Upper lobe of right lung (tissue), 1 donor: ENCODE data around the gene PCNX2. TPM values are rescaled to one million over a fixed set of nuclear protein-coding genes. Genes with fewer than 3 reads are reported as not detected.

Source experiments
- ATAC-seq: fragments of 200-7000 bp; cut with Tn5 transposase; one replicate; pipeline ENCODE4 v1.9.1; 2020; ENCODE audit warnings: mild to moderate bottlenecking, moderate library complexity
- DNase-seq: peaks from one replicate; pipeline ENCODE4 v3.0.0-alpha.2; 2020
- H3K27ac ChIP-seq: fragments of 200-600 bp; one replicate; pipeline ENCODE4 v1.8.0; 2022
- H3K27me3 ChIP-seq: fragments of 200-600 bp; one replicate; pipeline ENCODE4 v1.8.0; 2022; ENCODE audit warnings: mild to moderate bottlenecking
- H3K36me3 ChIP-seq: fragments of 200-600 bp; one replicate; pipeline ENCODE4 v1.8.0; 2022
- H3K4me1 ChIP-seq: fragments of 200-600 bp; one replicate; pipeline ENCODE4 v1.8.0; 2022
- H3K4me3 ChIP-seq: fragments of 200-600 bp; one replicate; pipeline ENCODE4 v1.8.0; 2022; ENCODE audit warnings: mild to moderate bottlenecking
- H3K9me3 ChIP-seq: fragments of 200-600 bp; one replicate; pipeline ENCODE4 v1.8.0; 2022
- intact Hi-C: fragments of 100-400 bp; cut with DNase I; formaldehyde crosslinking; loops from one replicate; pipeline ENCODE4 v1.11.0; 2022
- total RNA-seq: library from RNA; stranded (reverse); fragmentation: NEBNext Ultra II Directional; extraction: Animal tissue kit (Norgen Biotek cat#: 25700); gene quantifications from one replicate; pipeline ENCODE4 v1.2.1, GENCODE V29; 2021
- TF ChIP-seq, protein P1 (sequence below): fragments of 200-600 bp; IDR thresholded peaks from one replicate; pipeline ENCODE4 v1.8.0; 2022; ENCODE audit warnings: antibody characterized with exemption
- donor health status: DM: no; HTN: yes; CAD: no; lungs with severe emphysema.

Gene PCNX2
- total RNA-seq, 1 donor from 2014 or later: 6.8 TPM

- peak; percentile 7 for ATAC-seq
- peak overlapping the region; percentile 87 for H3K4me3 ChIP-seq
- H3K9me3 ChIP-seq: no peaks in the 10 kb centered on the region
- peaks cover 15% of the 10 kb centered on the region for H3K4me1 ChIP-seq
- H3K27me3 ChIP-seq: no peaks in the 10 kb centered on the region
- H3K36me3 ChIP-seq: peaks cover under 1% of the 10 kb centered on the region
- no peak for DNase-seq
- H3K27ac ChIP-seq: no peak overlapping the region
- intact Hi-C loops: no loop called here
- TF ChIP-seq, protein P1, sequence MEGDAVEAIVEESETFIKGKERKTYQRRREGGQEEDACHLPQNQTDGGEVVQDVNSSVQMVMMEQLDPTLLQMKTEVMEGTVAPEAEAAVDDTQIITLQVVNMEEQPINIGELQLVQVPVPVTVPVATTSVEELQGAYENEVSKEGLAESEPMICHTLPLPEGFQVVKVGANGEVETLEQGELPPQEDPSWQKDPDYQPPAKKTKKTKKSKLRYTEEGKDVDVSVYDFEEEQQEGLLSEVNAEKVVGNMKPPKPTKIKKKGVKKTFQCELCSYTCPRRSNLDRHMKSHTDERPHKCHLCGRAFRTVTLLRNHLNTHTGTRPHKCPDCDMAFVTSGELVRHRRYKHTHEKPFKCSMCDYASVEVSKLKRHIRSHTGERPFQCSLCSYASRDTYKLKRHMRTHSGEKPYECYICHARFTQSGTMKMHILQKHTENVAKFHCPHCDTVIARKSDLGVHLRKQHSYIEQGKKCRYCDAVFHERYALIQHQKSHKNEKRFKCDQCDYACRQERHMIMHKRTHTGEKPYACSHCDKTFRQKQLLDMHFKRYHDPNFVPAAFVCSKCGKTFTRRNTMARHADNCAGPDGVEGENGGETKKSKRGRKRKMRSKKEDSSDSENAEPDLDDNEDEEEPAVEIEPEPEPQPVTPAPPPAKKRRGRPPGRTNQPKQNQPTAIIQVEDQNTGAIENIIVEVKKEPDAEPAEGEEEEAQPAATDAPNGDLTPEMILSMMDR: no peak
Observed at GRCh38 chr1:232951180-232951579, 344.3 kb downstream of the PCNX2 start.

DNA sequence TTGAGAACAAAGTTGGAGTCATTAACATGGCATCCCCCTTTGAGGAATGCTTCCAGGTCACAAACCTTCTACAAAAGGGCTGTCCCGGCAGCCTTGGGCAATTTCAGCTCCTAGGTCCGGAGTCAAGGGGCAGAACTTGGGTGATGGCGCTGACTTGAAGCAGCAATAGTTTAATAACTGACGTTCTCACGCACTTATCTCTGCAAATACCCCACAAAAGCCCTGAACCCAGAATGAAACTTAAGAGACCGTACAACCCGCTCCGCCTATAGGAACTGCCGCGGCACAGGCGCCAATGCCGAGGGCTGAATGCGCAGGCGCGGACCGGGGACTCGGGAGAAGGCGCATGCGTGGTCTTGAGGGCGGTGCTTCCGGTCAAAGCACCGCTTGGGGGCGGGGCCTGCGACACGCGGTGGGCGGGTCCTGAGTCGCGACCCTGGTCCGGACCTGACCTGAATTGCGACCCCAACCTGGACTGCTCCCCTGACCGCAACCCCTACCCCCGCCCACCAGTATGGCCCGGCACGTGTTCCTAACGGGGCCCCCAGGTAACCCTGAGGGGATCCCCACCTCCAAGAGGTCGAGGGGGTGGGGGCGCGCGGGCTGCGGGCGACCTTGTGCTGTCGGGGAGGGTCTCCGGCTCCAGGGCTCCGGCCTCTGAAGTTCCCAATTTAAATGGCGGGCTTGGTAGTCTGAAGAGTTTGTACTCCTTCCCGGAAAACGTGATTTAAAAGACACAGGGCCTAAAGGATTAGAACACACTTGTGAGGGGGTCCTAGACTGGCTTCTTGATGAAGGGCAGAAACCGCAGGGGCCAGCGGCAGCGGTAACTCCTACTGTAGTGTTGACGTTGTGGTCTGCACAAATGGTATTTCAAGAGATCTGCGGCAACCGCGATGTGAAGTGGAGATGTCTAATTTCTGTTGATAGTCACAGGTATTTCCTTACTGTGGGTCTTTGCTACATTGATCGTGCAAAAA, 345.0 kb downstream of the PCNX2 start, which contains the start of gene NTPCR:
TSS of gene NTPCR (plus strand) at position 415 of the 980 bp plus-strand sequence. CDS start at position 515, 100 bp downstream.
- TF ChIP-seq, protein P1: peak; percentile 23
- Histone ChIP-seq H3K36me3 (no peaks in the 10 kb centered on the region), H3K27ac (peak within 1 kb of the TSS; percentile 90), H3K4me3 (peak within 1 kb of the TSS; percentile 87), H3K4me1 (peaks cover 15% of the 10 kb centered on the region), H3K27me3 (no peaks in the 10 kb centered on the region), H3K9me3 (no peaks in the 10 kb centered on the region)
- DNase-seq (peak; percentile 97), ATAC-seq (peak; percentile 96)
- intact Hi-C loops: no loop called here

GRCh38 chr1:232949636-232950196, 345.8 kb downstream of the PCNX2 start:
- intact Hi-C loops: no loop called here

GRCh38 chr1:232944347-232944746, 351.2 kb downstream of the PCNX2 start:
- H3K27ac ChIP-seq: no peak overlapping the region
- TF ChIP-seq, protein P1: no peak
- DNase-seq: no peak

More at GRCh38 chr1:232949636-232950196, 345.8 kb downstream of the PCNX2 start:
- Histone ChIP-seq H3K4me1 (peaks cover 15% of the 10 kb centered on the region), H3K27me3 (no peaks in the 10 kb centered on the region), H3K36me3 (no peaks in the 10 kb centered on the region), H3K4me3 (peak overlapping the region; percentile 87), H3K27ac (peak overlapping the region; percentile 90), H3K9me3 (no peaks in the 10 kb centered on the region)
- DNase-seq (no peak), ATAC-seq (no peak)
- TF ChIP-seq, protein P1: no peak

DNA sequence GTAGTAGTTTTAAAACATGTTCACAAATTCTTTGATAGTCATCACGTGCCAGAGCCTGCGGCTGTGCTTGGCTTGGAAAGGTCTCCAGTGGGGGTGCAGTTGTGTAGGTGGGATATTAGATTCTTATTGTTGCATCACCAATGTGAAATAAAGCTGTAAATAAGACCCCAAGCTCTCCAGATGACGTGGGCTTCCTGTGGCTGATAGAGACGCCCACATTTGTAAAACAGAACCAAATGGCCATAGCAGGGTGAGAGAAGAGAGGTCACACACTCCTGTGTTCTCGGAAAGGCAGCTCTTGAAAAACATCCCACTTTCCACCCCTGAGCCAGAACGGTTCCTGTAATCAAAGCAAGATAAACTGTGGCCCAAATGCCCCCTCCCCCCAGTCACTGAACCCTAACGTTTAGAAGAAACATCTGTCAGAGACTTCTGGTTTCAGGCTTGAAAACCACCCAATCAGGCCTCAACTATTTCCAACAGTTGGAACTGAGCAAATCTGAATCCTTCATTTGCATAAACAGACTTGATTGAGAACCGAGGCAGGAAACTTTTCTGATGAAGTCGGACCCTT, 351.8 kb downstream of the PCNX2 start:
- Histone ChIP-seq H3K27me3 (no peaks in the 10 kb centered on the region), H3K4me3 (no peak overlapping the region), H3K36me3 (no peaks in the 10 kb centered on the region), H3K4me1 (no peaks in the 10 kb centered on the region), H3K27ac (no peak overlapping the region), H3K9me3 (no peaks in the 10 kb centered on the region)
- no peak for DNase-seq
- intact Hi-C loops: no loop called here
- TF ChIP-seq, protein P1: no peak
- no peak for ATAC-seq

More at GRCh38 chr1:232944347-232944746, 351.2 kb downstream of the PCNX2 start:
- no peak for ATAC-seq
- Histone ChIP-seq H3K4me3 (no peak overlapping the region), H3K27me3 (no peaks in the 10 kb centered on the region), H3K36me3 (no peaks in the 10 kb centered on the region), H3K4me1 (peaks cover under 1% of the 10 kb centered on the region), H3K9me3 (no peaks in the 10 kb centered on the region)
- intact Hi-C loops: no loop called here
